GM23338 (cell line): ENCODE data around the gene EXOC3L2. TPM values are rescaled to one million over a fixed set of nuclear protein-coding genes. Genes with fewer than 3 reads are reported as not detected.
A peak's percentile ranks its signal among the peaks of the same experiment; 100 is the strongest.

ENCODE experiments used
- ATAC-seq: fragments of 200-7000 bp; cut with Tn5 transposase; 3 replicates; pipeline ENCODE4 v1.9.1; 2020
- DNase-seq: peaks from one replicate; pipeline ENCODE4 v3.0.0-alpha.2; 2015; ENCODE audit warnings: low spot score
- H2AFZ ChIP-seq: fragments of 200-600 bp; sonication (generic); 2 replicates; pipeline ENCODE4 v1.8.0; 2016; ENCODE audit warnings: antibody characterized with exemption, mild to moderate bottlenecking, moderate library complexity
- H3F3A ChIP-seq: fragments of 200-600 bp; sonication (generic); replicated peaks from 2 replicates; pipeline ENCODE4 v1.8.0; 2017; ENCODE audit warnings: antibody characterized with exemption, mixed run types, low read depth
- H3K27ac ChIP-seq: fragments of 200-600 bp; sonication (generic); 2 replicates; pipeline ENCODE4 v1.6.1; 2016; ENCODE audit warnings: low read depth
- H3K27me3 ChIP-seq: fragments of 200-600 bp; sonication (generic); 2 replicates; pipeline ENCODE4 v1.8.0; 2016; ENCODE audit warnings: mild to moderate bottlenecking, mixed run types, moderate library complexity; ENCODE audit not compliant: insufficient read depth
- H3K36me3 ChIP-seq: fragments of 200-600 bp; sonication (generic); 2 replicates; pipeline ENCODE4 v1.8.0; 2016; ENCODE audit warnings: mild to moderate bottlenecking; ENCODE audit not compliant: insufficient read depth
- H3K4me1 ChIP-seq: fragments of 200-600 bp; sonication (generic); 2 replicates; pipeline ENCODE4 v1.8.0; 2016; ENCODE audit warnings: mild to moderate bottlenecking, moderate library complexity; ENCODE audit not compliant: insufficient read depth
- H3K4me2 ChIP-seq: fragments of 200-600 bp; sonication (generic); 2 replicates; pipeline ENCODE4 v1.7.1; 2017; ENCODE audit warnings: mixed run types
- H3K4me3 ChIP-seq: fragments of 200-600 bp; sonication (generic); 2 replicates; pipeline ENCODE4 v1.6.1; 2016; ENCODE audit warnings: mixed run types
- H3K79me2 ChIP-seq: fragments of 200-600 bp; sonication (generic); replicated peaks from 2 replicates; pipeline ENCODE4 v1.8.0; 2017; ENCODE audit warnings: mild to moderate bottlenecking; ENCODE audit not compliant: insufficient read depth
- H3K9me2 ChIP-seq: fragments of 200-600 bp; sonication (generic); 2 replicates; pipeline ENCODE4 v1.8.0; 2017; ENCODE audit not compliant: insufficient read depth
- H4K20me1 ChIP-seq: fragments of 200-600 bp; sonication (generic); replicated peaks from 2 replicates; pipeline ENCODE4 v1.8.0; 2017; ENCODE audit warnings: mild to moderate bottlenecking; ENCODE audit not compliant: insufficient read depth
- H3K27ac Mint-ChIP-seq: 2 replicates; pipeline ENCODE4 v1.8.0; 2020; ENCODE audit warnings: inconsistent platforms, mild to moderate bottlenecking, moderate library complexity, mixed read lengths
- H3K27me3 Mint-ChIP-seq: 3 replicates; pipeline ENCODE4 v1.8.0; 2022; ENCODE audit warnings: low read depth, mild to moderate bottlenecking, moderate library complexity, mixed read lengths, inconsistent platforms; ENCODE audit not compliant: insufficient read depth, poor library complexity
- H3K36me3 Mint-ChIP-seq: 3 replicates; pipeline ENCODE4 v1.8.0; 2021; ENCODE audit warnings: low read depth, mild to moderate bottlenecking, inconsistent platforms, moderate library complexity, mixed read lengths
- H3K4me1 Mint-ChIP-seq: 3 replicates; pipeline ENCODE4 v1.8.0; 2020; ENCODE audit warnings: mild to moderate bottlenecking, inconsistent platforms, mixed read lengths
- H3K4me3 Mint-ChIP-seq: 3 replicates; pipeline ENCODE4 v1.8.0; 2021; ENCODE audit warnings: moderate library complexity, mild to moderate bottlenecking, inconsistent platforms, mixed read lengths
- H3K9me3 Mint-ChIP-seq: 3 replicates; pipeline ENCODE4 v1.8.0; 2020; ENCODE audit warnings: moderate library complexity, mild to moderate bottlenecking, inconsistent platforms, mixed read lengths
- CREB1 ChIP-seq: fragments of 250-450 bp; sonication (Bioruptor Pico); IDR thresholded peaks from 2 replicates; pipeline ENCODE4 v1.5.0; 2020; ENCODE audit warnings: low read depth, mild to moderate bottlenecking, moderate library complexity
- ETS1 ChIP-seq: IDR thresholded peaks from 2 replicates; pipeline ENCODE4 v1.6.1; 2016; ENCODE audit warnings: antibody characterized with exemption
- EZH2 ChIP-seq: fragments of 200-600 bp; sonication (generic); IDR thresholded peaks from one replicate; pipeline ENCODE4 v1.8.0; 2017; ENCODE audit warnings: antibody characterized with exemption, mild to moderate bottlenecking, low read depth; ENCODE audit not compliant: unreplicated experiment
- EZH2phosphoT487 ChIP-seq: fragments of 200-600 bp; sonication (generic); IDR thresholded peaks from one replicate; pipeline ENCODE4 v1.8.1; 2018; ENCODE audit warnings: antibody characterized with exemption; ENCODE audit not compliant: unreplicated experiment
- JUNB ChIP-seq: IDR thresholded peaks from one replicate; pipeline ENCODE4 v1.6.1; 2016; ENCODE audit warnings: antibody characterized with exemption; ENCODE audit not compliant: unreplicated experiment
- POLR2AphosphoS5 ChIP-seq: IDR thresholded peaks from 2 replicates; pipeline ENCODE4 v1.6.1; 2016; ENCODE audit warnings: antibody characterized with exemption, low read depth
- REST ChIP-seq: IDR thresholded peaks from one replicate; pipeline ENCODE4 v1.6.1; 2018; ENCODE audit warnings: antibody characterized with exemption; ENCODE audit not compliant: unreplicated experiment
- STAT1 ChIP-seq: IDR thresholded peaks from one replicate; pipeline ENCODE4 v1.6.1; 2016; ENCODE audit warnings: antibody characterized with exemption; ENCODE audit not compliant: unreplicated experiment
- ZNF114 ChIP-seq: fragments of 250-450 bp; sonication (Bioruptor Pico); IDR thresholded peaks from 2 replicates; pipeline ENCODE4 v1.5.0; 2020; ENCODE audit warnings: mild to moderate bottlenecking, moderate library complexity
- polyA plus RNA-seq: library from polyadenylated mRNA; unstranded; fragments of >200 nt; fragmentation: Nextera tagmentation; extraction: Ambion mirVana; gene quantifications from 2 replicates; pipeline ENCODE4 v1.2.1, GENCODE V29; 2016
- total RNA-seq: library from RNA; depleted of rRNA; stranded (reverse); fragments of >200 nt; shearing (Covaris generic); gene quantifications from 2 replicates; pipeline ENCODE4 v1.2.3, GENCODE V29; 2014
- TF ChIP-seq, protein P1 (sequence below), 2 experiments: fragments of 200-600 bp in 1 of 2; sonication (generic) in 1 of 2; conservative IDR thresholded peaks; 2 replicates each; pipeline versions ENCODE4 v1.5.1 to v1.6.1; 2016 to 2017; ENCODE audit warnings: antibody characterized with exemption in 2 of 2, low read depth in 2 of 2, mild to moderate bottlenecking in 2 of 2, moderate library complexity in 1 of 2

Gene EXOC3L2
- total and polyA plus RNA-seq, 2 experiments from 2014 or later, result 2.8 to 3.2 TPM

DNA sequence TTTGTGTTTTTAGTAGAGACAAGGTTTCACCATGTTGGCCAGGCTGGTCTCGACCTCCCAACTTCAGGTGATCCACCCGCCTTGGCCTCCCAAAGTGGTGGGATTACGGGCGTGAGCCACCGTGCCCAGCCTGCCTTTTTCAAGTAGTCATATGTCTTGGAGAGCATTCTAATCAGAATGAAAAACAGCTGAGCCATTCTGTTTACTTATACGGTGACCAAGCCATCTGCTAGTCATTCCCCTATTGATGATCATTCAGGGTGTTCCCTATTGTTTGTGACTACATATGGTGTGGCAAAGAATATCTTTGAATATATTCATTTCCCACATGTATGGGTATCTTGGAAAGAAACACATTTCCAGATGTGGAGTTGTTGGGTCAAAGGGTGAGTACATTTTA lies 49.4 kb downstream of the EXOC3L2 start (continued):
- TF ChIP-seq ETS1 (no peak), STAT1 (no peak), EZH2phosphoT487 (no peak), POLR2AphosphoS5 (no peak), EZH2 (no peak), JUNB (no peak)

DNA sequence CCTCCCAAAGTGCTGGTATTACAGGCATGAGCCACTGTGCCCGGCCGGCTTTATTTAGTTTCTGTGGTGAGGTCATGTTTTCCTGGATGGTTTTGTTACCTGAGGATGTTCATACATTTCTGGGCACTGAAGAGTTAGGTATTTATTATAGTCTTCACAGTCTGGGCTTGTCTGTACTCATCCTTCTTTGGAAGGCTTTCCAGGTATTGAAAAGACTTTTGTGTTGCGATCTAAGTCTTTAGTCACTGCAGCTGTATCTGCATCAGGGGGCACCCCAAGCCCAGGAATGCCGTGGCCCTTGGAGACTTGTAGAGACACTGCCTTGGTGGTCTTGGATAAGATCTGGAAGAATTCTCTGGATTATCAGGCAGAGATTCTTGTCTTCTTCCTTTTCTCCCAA lies 53.8 kb downstream of the EXOC3L2 start:
- ATAC-seq (no peak), DNase-seq (no peak)
- H2AFZ ChIP-seq, result no peak overlapping the region; the same call in 1 of the 2 replicates
- Mint-ChIP-seq H3K27ac (no peak overlapping the region), H3K27me3 (peaks cover 4% of the 10 kb centered on the region), H3K9me3 (no peaks in the 10 kb centered on the region), H3K4me1 (no peaks in the 10 kb centered on the region; the same call in 2 of the 3 replicates), H3K4me3 (no peak overlapping the region), H3K36me3 (no peaks in the 10 kb centered on the region)
- H3K4me3 ChIP-seq, result no peak overlapping the region
- H3K79me2 ChIP-seq, result no peaks in the 10 kb centered on the region
- 0 out of 2 replicates have a peak, but pooled peaks cover 2% of the 10 kb centered on the region for H4K20me1 ChIP-seq
- H3K4me2 ChIP-seq, result no peak overlapping the region
- H3K27me3 ChIP-seq, result no peaks in the 10 kb centered on the region
- H3K9me2 ChIP-seq, result no peaks in the 10 kb centered on the region
- no peaks in the 10 kb centered on the region for H3K4me1 ChIP-seq
- no peaks in the 10 kb centered on the region for H3F3A ChIP-seq
- H3K36me3 ChIP-seq, result no peaks in the 10 kb centered on the region
- H3K27ac ChIP-seq, result no peak overlapping the region
- TF ChIP-seq REST (no peak), ZNF114 (CRISPR knock-in tag) (no peak), CREB1 (CRISPR knock-in tag) (no peak), STAT1 (no peak), POLR2AphosphoS5 (no peak), EZH2phosphoT487 (no peak), ETS1 (no peak)
- TF ChIP-seq, protein P1, sequence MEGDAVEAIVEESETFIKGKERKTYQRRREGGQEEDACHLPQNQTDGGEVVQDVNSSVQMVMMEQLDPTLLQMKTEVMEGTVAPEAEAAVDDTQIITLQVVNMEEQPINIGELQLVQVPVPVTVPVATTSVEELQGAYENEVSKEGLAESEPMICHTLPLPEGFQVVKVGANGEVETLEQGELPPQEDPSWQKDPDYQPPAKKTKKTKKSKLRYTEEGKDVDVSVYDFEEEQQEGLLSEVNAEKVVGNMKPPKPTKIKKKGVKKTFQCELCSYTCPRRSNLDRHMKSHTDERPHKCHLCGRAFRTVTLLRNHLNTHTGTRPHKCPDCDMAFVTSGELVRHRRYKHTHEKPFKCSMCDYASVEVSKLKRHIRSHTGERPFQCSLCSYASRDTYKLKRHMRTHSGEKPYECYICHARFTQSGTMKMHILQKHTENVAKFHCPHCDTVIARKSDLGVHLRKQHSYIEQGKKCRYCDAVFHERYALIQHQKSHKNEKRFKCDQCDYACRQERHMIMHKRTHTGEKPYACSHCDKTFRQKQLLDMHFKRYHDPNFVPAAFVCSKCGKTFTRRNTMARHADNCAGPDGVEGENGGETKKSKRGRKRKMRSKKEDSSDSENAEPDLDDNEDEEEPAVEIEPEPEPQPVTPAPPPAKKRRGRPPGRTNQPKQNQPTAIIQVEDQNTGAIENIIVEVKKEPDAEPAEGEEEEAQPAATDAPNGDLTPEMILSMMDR (conservative IDR thresholded peaks at IDR 0.05; ENCODE audit: low read depth in 2 of 2), result peak; percentile 27 to 57; a peak in 3 of 4 replicates
